Endodermal cell (in vitro differentiated cells): ENCODE measurements around the gene RAPGEF1. TPM values are rescaled to one million over a fixed set of nuclear protein-coding genes. Genes with fewer than 3 reads are reported as not detected.

Experiments used
- DNase-seq: peaks from one replicate; pipeline ENCODE4 v3.0.0-alpha.2; 2017
- H3K27ac ChIP-seq: 2 replicates; pipeline ENCODE4 v1.5.1; 2013; ENCODE audit warnings: mild to moderate bottlenecking, low read depth, low read length, moderate library complexity
- H3K27me3 ChIP-seq: 2 replicates; pipeline ENCODE4 v1.6.1; 2013; ENCODE audit warnings: mild to moderate bottlenecking, low read length, moderate library complexity; ENCODE audit not compliant: insufficient read depth, control insufficient read depth, poor library complexity, severe bottlenecking
- H3K36me3 ChIP-seq: 2 replicates; pipeline ENCODE4 v1.7.0; 2013; ENCODE audit warnings: mild to moderate bottlenecking, low read length, moderate library complexity; ENCODE audit not compliant: control insufficient read depth, insufficient read depth
- H3K4me1 ChIP-seq: one replicate; pipeline ENCODE4 v1.7.0; 2013; ENCODE audit warnings: low read length; ENCODE audit not compliant: control insufficient read depth, insufficient read depth
- H3K4me3 ChIP-seq: 2 replicates; pipeline ENCODE4 v1.5.1; 2013; ENCODE audit warnings: mild to moderate bottlenecking, low read length, moderate library complexity
- H3K9ac ChIP-seq: 2 replicates; pipeline ENCODE4 v1.6.1; 2013; ENCODE audit warnings: mild to moderate bottlenecking, low read length, moderate library complexity; ENCODE audit not compliant: poor library complexity, severe bottlenecking; ENCODE audit errors: extremely low read depth
- H3K9me3 ChIP-seq: 2 replicates; pipeline ENCODE4 v1.6.1; 2013; ENCODE audit warnings: mild to moderate bottlenecking, low read length, moderate library complexity; ENCODE audit not compliant: control insufficient read depth
- H3K27ac Mint-ChIP-seq: 2 replicates; pipeline ENCODE4 v1.8.0; 2020; ENCODE audit warnings: mixed read lengths
- H3K27me3 Mint-ChIP-seq: 2 replicates; pipeline ENCODE4 v1.8.0; 2021; ENCODE audit warnings: mild to moderate bottlenecking, mixed read lengths; ENCODE audit not compliant: insufficient read depth
- H3K36me3 Mint-ChIP-seq: 2 replicates; pipeline ENCODE4 v1.8.0; 2020; ENCODE audit warnings: low read depth, mixed read lengths
- H3K4me1 Mint-ChIP-seq: 2 replicates; pipeline ENCODE4 v1.8.0; 2020; ENCODE audit warnings: mixed read lengths
- H3K4me3 Mint-ChIP-seq: 2 replicates; pipeline ENCODE4 v1.8.0; 2020; ENCODE audit warnings: mild to moderate bottlenecking, moderate library complexity, mixed read lengths
- H3K9me3 Mint-ChIP-seq: 2 replicates; pipeline ENCODE4 v1.8.0; 2020; ENCODE audit warnings: mild to moderate bottlenecking, mixed read lengths
- WGBS, 2 experiments: methylation state at CpG; one replicate each; pipeline versions ENCODE4 v1.1.5 to v1.1.7; 2013; ENCODE audit warnings: missing lambda C conversion rate in 2 of 2, mixed read lengths in 1 of 2; ENCODE audit not compliant: insufficient coverage in 1 of 2, insufficient read length in 1 of 2; 5-methylcytosine and 5-hydroxymethylcytosine counted together
- total RNA-seq, 2 donors: library from RNA; stranded (reverse); fragmentation: NEBNext Ultra II Directional in 1 of 2; extraction: Animal tissue kit (Norgen Biotek cat#: 25700) in 1 of 2; gene quantifications; 2 replicates in 1 of 2; 3 replicates in 1 of 2; pipeline ENCODE4 v1.2.1, GENCODE V29; 2021
- TF ChIP-seq, protein P1 (sequence below): fragments of 200-600 bp; sonication (generic); conservative IDR thresholded peaks from 2 replicates; pipeline ENCODE4 v1.5.0; 2021; ENCODE audit warnings: antibody characterized with exemption, mild to moderate bottlenecking

RAPGEF1 gene
- total RNA-seq, 2 donors from 2014 or later, result 63.4 to 85.5 TPM

GRCh38 chr9:131543141-131543540 lies 196.7 kb downstream of the RAPGEF1 start:
- 80 to 89% methylated on average over 2 to 6 of the region's 6 CpGs for WGBS, 2 experiments
- no peaks in the 10 kb centered on the region for H3K36me3 ChIP-seq
- Mint-ChIP-seq H3K27me3 (peaks cover 24% of the 10 kb centered on the region), H3K4me1 (peaks cover 10% of the 10 kb centered on the region), H3K27ac (no peak overlapping the region), H3K9me3 (peaks cover 56% of the 10 kb centered on the region), H3K4me3 (no peak overlapping the region), H3K36me3 (peaks cover 23% of the 10 kb centered on the region)
- H3K27ac ChIP-seq, result no peak overlapping the region
- DNase-seq, result no peak
- H3K4me1 ChIP-seq, result no peaks in the 10 kb centered on the region
- no peak overlapping the region for H3K4me3 ChIP-seq
- TF ChIP-seq, protein P1, sequence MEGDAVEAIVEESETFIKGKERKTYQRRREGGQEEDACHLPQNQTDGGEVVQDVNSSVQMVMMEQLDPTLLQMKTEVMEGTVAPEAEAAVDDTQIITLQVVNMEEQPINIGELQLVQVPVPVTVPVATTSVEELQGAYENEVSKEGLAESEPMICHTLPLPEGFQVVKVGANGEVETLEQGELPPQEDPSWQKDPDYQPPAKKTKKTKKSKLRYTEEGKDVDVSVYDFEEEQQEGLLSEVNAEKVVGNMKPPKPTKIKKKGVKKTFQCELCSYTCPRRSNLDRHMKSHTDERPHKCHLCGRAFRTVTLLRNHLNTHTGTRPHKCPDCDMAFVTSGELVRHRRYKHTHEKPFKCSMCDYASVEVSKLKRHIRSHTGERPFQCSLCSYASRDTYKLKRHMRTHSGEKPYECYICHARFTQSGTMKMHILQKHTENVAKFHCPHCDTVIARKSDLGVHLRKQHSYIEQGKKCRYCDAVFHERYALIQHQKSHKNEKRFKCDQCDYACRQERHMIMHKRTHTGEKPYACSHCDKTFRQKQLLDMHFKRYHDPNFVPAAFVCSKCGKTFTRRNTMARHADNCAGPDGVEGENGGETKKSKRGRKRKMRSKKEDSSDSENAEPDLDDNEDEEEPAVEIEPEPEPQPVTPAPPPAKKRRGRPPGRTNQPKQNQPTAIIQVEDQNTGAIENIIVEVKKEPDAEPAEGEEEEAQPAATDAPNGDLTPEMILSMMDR, result no peak
- no peaks in the 10 kb centered on the region for H3K27me3 ChIP-seq
- H3K9me3 ChIP-seq, result peaks cover 31% of the 10 kb centered on the region
- H3K9ac ChIP-seq, result no peak overlapping the region

DNA sequence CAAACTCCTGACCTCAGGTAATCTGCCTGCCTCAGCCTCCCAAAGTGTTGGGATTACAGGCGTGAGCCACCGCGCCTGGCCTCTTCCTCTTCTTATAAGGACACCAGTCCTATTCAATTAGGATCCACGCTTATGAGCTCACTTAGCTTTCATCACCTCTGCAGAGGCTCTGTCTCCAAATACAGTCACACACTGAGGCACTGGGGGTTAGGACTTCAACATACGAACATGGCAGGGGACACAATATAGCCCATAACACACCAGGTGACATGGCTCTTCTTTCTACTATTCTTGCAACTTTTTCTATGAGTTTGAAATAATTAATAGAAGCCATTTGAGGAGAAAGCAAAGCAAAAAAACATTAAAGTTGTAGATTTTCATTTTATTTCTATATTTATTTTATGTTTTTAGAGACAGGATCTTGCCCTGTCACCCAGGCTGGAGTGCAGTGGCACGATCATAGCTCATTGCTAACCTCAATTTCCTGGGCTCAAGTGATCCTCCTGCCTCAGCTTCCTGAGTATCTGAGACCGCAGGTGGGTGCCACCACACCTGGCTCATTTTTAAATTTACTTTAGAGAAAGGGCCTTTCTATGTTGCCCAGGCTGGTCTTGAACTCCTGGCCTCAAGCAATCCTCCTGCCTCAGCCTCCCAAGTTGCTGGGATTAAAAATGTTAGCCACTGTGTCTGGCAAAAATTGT lies 200.5 kb downstream of the RAPGEF1 start:
- H3K4me1 ChIP-seq, result no peaks in the 10 kb centered on the region
- TF ChIP-seq, protein P1, result no peak
- no peaks in the 10 kb centered on the region for H3K27me3 ChIP-seq
- no peak overlapping the region for H3K9ac ChIP-seq
- peaks cover 11% of the 10 kb centered on the region for H3K27me3 Mint-ChIP-seq
- peaks cover 9% of the 10 kb centered on the region for H3K36me3 Mint-ChIP-seq
- no peak overlapping the region for H3K4me3 ChIP-seq
- peaks cover 49% of the 10 kb centered on the region for H3K9me3 Mint-ChIP-seq
- WGBS, 2 experiments, result 88 to 93% methylated on average over 6 to 7 of the region's 7 CpGs
- H3K9me3 ChIP-seq, result peaks cover 31% of the 10 kb centered on the region
- DNase-seq, result no peak
- H3K27ac ChIP-seq, result no peak overlapping the region
- H3K27ac Mint-ChIP-seq, result no peak overlapping the region
- peaks cover 4% of the 10 kb centered on the region for H3K4me1 Mint-ChIP-seq
- H3K36me3 ChIP-seq, result no peaks in the 10 kb centered on the region
- no peak overlapping the region for H3K4me3 Mint-ChIP-seq

DNA sequence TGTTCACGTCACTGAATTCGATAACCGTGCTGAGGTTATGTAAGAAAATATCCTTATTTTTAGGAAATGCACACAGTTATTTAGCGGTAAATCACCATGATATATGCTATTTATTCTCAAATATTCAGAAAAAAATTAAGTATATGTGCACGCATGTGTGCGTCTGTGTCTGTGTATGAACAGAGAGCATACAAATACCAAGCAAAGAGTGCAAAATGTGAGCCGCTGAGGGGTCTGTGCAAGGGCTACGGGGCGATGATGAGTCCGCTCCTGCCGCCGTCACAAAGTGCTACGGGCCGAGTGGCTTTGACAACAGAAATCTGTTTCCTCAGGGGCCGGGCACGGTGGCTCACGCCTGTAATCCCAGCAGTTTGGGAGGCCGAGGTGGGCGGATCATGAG lies 201.9 kb downstream of the RAPGEF1 start:
- H3K9ac ChIP-seq, result no peak overlapping the region
- WGBS, 2 experiments, result 97 to 98% methylated on average over 18 to 19 of the region's 19 CpGs
- Mint-ChIP-seq H3K36me3 (peaks cover 2% of the 10 kb centered on the region), H3K27me3 (peaks cover 3% of the 10 kb centered on the region), H3K27ac (no peak overlapping the region), H3K4me1 (peaks cover 4% of the 10 kb centered on the region), H3K9me3 (peaks cover 35% of the 10 kb centered on the region), H3K4me3 (no peak overlapping the region)
- H3K27ac ChIP-seq, result no peak overlapping the region
- H3K27me3 ChIP-seq, result no peaks in the 10 kb centered on the region
- no peak overlapping the region for H3K4me3 ChIP-seq
- no peaks in the 10 kb centered on the region for H3K4me1 ChIP-seq
- H3K9me3 ChIP-seq, result peaks cover 17% of the 10 kb centered on the region
- H3K36me3 ChIP-seq, result no peaks in the 10 kb centered on the region
- no peak for DNase-seq
- TF ChIP-seq, protein P1, result no peak
